Keratinocyte (primary cell): ENCODE data around the gene UTS2B. TPM values are rescaled to one million over a fixed set of nuclear protein-coding genes. Genes with fewer than 3 reads are reported as not detected.

ENCODE experiments used
- DNase-seq: peaks from one replicate; pipeline ENCODE4 v3.0.0-alpha.2; 2011; ENCODE audit warnings: low read depth, missing footprints, low spot score
- FAIRE-seq: peaks from 2 replicates; lab custom pipeline; 2011; peaks lifted over from hg19 to GRCh38; lab: Jason Lieb, UNC
- H2AFZ ChIP-seq: 2 replicates; pipeline ENCODE4 v1.6.0; 2012; ENCODE audit warnings: low read length, control low read depth, inconsistent platforms; ENCODE audit not compliant: control insufficient read depth
- H3K27ac ChIP-seq: 2 replicates; pipeline ENCODE4 v1.5.1; 2011; ENCODE audit warnings: low read length; ENCODE audit not compliant: control insufficient read depth, insufficient read depth
- H3K27me3 ChIP-seq: 3 replicates; pipeline ENCODE4 v1.6.0; 2011; ENCODE audit warnings: low read length; ENCODE audit not compliant: control insufficient read depth, insufficient read depth; ENCODE audit errors: extremely low read depth
- H3K36me3 ChIP-seq, 2 experiments: 2 replicates in 1 of 2; 3 replicates in 1 of 2; pipeline ENCODE4 v1.5.1; 2011; ENCODE audit warnings: low read length in 2 of 2, mild to moderate bottlenecking in 1 of 2; ENCODE audit not compliant: control insufficient read depth in 2 of 2, insufficient read depth in 2 of 2; ENCODE audit errors: extremely low read depth in 1 of 2
- H3K4me1 ChIP-seq: 3 replicates; pipeline ENCODE4 v1.5.1; 2011; ENCODE audit warnings: low read length; ENCODE audit not compliant: control insufficient read depth, insufficient read depth; ENCODE audit errors: extremely low read depth
- H3K4me2 ChIP-seq: 3 replicates; pipeline ENCODE4 v1.6.0; 2011; ENCODE audit warnings: low read depth, low read length; ENCODE audit not compliant: control insufficient read depth, insufficient read depth; ENCODE audit errors: extremely low read depth
- H3K4me3 ChIP-seq, 3 experiments: fragments of 200-600 bp in 1 of 3; sonication (generic) in 1 of 3; 2 replicates in 2 of 3; 3 replicates in 1 of 3; pipeline ENCODE4 v1.5.1; 2011 to 2016; ENCODE audit warnings: low read length in 3 of 3, mild to moderate bottlenecking in 3 of 3, control low read depth in 2 of 3, inconsistent platforms in 1 of 3, low read depth in 1 of 3, mixed read lengths in 1 of 3, mixed run types in 1 of 3, moderate library complexity in 1 of 3; ENCODE audit not compliant: control insufficient read depth in 2 of 3, insufficient read depth in 2 of 3; ENCODE audit errors: extremely low read depth in 1 of 3
- H3K79me2 ChIP-seq: 2 replicates; pipeline ENCODE4 v1.6.0; 2012; ENCODE audit warnings: low read length; ENCODE audit not compliant: control insufficient read depth, insufficient read depth
- H3K9ac ChIP-seq: 3 replicates; pipeline ENCODE4 v1.6.0; 2011; ENCODE audit warnings: low read length; ENCODE audit not compliant: control insufficient read depth, insufficient read depth; ENCODE audit errors: extremely low read depth
- H3K9me1 ChIP-seq: 3 replicates; pipeline ENCODE4 v1.6.0; 2011; ENCODE audit warnings: low read length; ENCODE audit not compliant: control insufficient read depth, insufficient read depth; ENCODE audit errors: extremely low read depth
- H3K9me3 ChIP-seq: 2 replicates; pipeline ENCODE4 v1.5.1; 2012; ENCODE audit warnings: low read depth, low read length; ENCODE audit not compliant: control insufficient read depth
- H4K20me1 ChIP-seq: 3 replicates; pipeline ENCODE4 v1.6.0; 2011; ENCODE audit warnings: low read length; ENCODE audit not compliant: control insufficient read depth, insufficient read depth; ENCODE audit errors: extremely low read depth
- EZH2 ChIP-seq: IDR thresholded peaks from one replicate; pipeline ENCODE4 v1.6.1; 2012; ENCODE audit warnings: inconsistent platforms, mild to moderate bottlenecking, low read length, moderate library complexity
- dilution Hi-C: fragments of 300-500 bp; cut with MboI; formaldehyde crosslinking; loops from one replicate; pipeline ENCODE4 v1.7.0; 2020; ENCODE audit warnings: low sequenced_read_pairs; ENCODE audit not compliant: extremely low pct_ligation_motif_present
- polyA plus RNA-seq, 5 experiments: library from polyadenylated mRNA; depleted of rRNA in 3 of 5; stranded (reverse) in 3 of 5; stranded (forward) in 1 of 5; unstranded in 1 of 5; fragments of >200 nt; gene quantifications; 1 replicate in 1 of 5; 2 replicates in 3 of 5; 3 replicates in 1 of 5; pipeline versions ENCODE4 v1.2.1 to v1.2.3, GENCODE V29; 2011 to 2012; ENCODE audit warnings: missing spikeins in 2 of 5, low read depth in 1 of 5, low replicate concordance in 1 of 5
- TF ChIP-seq, protein P1 (sequence below), 3 experiments: IDR thresholded peaks in 1 of 3; conservative IDR thresholded peaks in 1 of 3; optimal IDR thresholded peaks in 1 of 3; 2 replicates in 2 of 3; 3 replicates in 1 of 3; pipeline versions ENCODE3 to v1.5.1; 2011; ENCODE audit warnings: low read length in 3 of 3, mild to moderate bottlenecking in 3 of 3, moderate library complexity in 2 of 3, control low read depth in 1 of 3, inconsistent platforms in 1 of 3; ENCODE audit not compliant: insufficient read depth in 2 of 3; ENCODE audit errors: extremely low read depth in 1 of 3

UTS2B gene
- polyA plus RNA-seq, 1 donor (not counting 4 experiments of a cell fraction or from before 2014, with no cell fraction given), result not detected

GRCh38 chr3:191342006-191342405 is 11.7 kb upstream of the UTS2B start:
- no peak for FAIRE-seq
- H3K27ac ChIP-seq, result no peak overlapping the region
- peaks cover 21% of the 10 kb centered on the region for H3K4me1 ChIP-seq
- no peak overlapping the region for H2AFZ ChIP-seq
- no peak overlapping the region for H3K4me3 ChIP-seq
- no peaks in the 10 kb centered on the region for H4K20me1 ChIP-seq
- no peak for DNase-seq
- peaks cover 3% of the 10 kb centered on the region for H3K9me1 ChIP-seq
- no peaks in the 10 kb centered on the region for H3K36me3 ChIP-seq
- H3K9me3 ChIP-seq, result no peaks in the 10 kb centered on the region
- H3K79me2 ChIP-seq, result peaks cover 94% of the 10 kb centered on the region
- H3K9ac ChIP-seq, result no peak overlapping the region
- TF ChIP-seq, protein P1, sequence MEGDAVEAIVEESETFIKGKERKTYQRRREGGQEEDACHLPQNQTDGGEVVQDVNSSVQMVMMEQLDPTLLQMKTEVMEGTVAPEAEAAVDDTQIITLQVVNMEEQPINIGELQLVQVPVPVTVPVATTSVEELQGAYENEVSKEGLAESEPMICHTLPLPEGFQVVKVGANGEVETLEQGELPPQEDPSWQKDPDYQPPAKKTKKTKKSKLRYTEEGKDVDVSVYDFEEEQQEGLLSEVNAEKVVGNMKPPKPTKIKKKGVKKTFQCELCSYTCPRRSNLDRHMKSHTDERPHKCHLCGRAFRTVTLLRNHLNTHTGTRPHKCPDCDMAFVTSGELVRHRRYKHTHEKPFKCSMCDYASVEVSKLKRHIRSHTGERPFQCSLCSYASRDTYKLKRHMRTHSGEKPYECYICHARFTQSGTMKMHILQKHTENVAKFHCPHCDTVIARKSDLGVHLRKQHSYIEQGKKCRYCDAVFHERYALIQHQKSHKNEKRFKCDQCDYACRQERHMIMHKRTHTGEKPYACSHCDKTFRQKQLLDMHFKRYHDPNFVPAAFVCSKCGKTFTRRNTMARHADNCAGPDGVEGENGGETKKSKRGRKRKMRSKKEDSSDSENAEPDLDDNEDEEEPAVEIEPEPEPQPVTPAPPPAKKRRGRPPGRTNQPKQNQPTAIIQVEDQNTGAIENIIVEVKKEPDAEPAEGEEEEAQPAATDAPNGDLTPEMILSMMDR (optimal IDR thresholded peaks at IDR 0.05 in 1 of 3, IDR thresholded peaks at IDR 0.05 in 1 of 3, conservative IDR thresholded peaks at IDR 0.05 in 1 of 3; ENCODE audit: extremely low read depth in 1 of 3, insufficient read depth in 2 of 3, low read length in 3 of 3), result no peak
- TF ChIP-seq EZH2, result no peak
- H3K27me3 ChIP-seq, result no peaks in the 10 kb centered on the region
- dilution Hi-C loops, result no loop called here
- H3K4me2 ChIP-seq, result no peak overlapping the region

- dilution Hi-C loops, result no loop called here
- Histone ChIP-seq H3K9me3 (no peaks in the 10 kb centered on the region), H2AFZ (no peak overlapping the region), H3K4me1 (peaks cover 21% of the 10 kb centered on the region), H3K27ac (no peak overlapping the region), H3K9me1 (peaks cover 3% of the 10 kb centered on the region), H3K27me3 (no peaks in the 10 kb centered on the region), H4K20me1 (no peaks in the 10 kb centered on the region), H3K4me2 (no peak overlapping the region), H3K79me2 (peaks cover 94% of the 10 kb centered on the region), H3K36me3 (no peaks in the 10 kb centered on the region), H3K4me3 (no peak overlapping the region), H3K9ac (no peak overlapping the region)
- TF ChIP-seq, protein P1 (optimal IDR thresholded peaks at IDR 0.05 in 1 of 3, IDR thresholded peaks at IDR 0.05 in 1 of 3, conservative IDR thresholded peaks at IDR 0.05 in 1 of 3; ENCODE audit: extremely low read depth in 1 of 3, insufficient read depth in 2 of 3, low read length in 3 of 3), result no peak
- no peak for TF ChIP-seq EZH2
- DNase-seq (no peak), FAIRE-seq (no peak)
These were observed 10.6 kb upstream of the UTS2B start for GRCh38 chr3:191340966-191341365.
